Measurements from ENCODE around the gene ADAP1. TPM values are rescaled to one million over a fixed set of nuclear protein-coding genes. Genes with fewer than 3 reads are reported as not detected.

ADAP1 gene
- total RNA-seq, 3 donors from 2014 or later = 7.5 to 15.5 (median 14.0) TPM

GRCh38 chr7:867406-868188, 86.9 kb downstream of the ADAP1 start:
- H3K27ac ChIP-seq = peak overlapping the region; percentile 92 to 95
- peak; percentile 79 to 80 for DNase-seq (ENCODE audit: low spot score in 2 of 2)
- peak overlapping the region in 2 of 3 donors; percentile 9 to 53 for H3K4me3 ChIP-seq
- peaks cover 4 to 10% of the 10 kb centered on the region in 2 donors for H3K4me1 ChIP-seq
- H3K9me3 ChIP-seq = no peaks in the 10 kb centered on the region
- intact Hi-C loops (cut with DNase I; ENCODE audit: low total_unique reads) = no loop called here
- H3K36me3 ChIP-seq = no peaks in the 10 kb centered on the region
- TF ChIP-seq POLR2AphosphoS5 (IDR thresholded peaks at IDR 0.05) = peak in 1 of 3 donors; percentile 12
- TF ChIP-seq POLR2A (IDR thresholded peaks at IDR 0.05) = no peak
- peak in 1 of 3 donors; percentile 24 for TF ChIP-seq CTCF (IDR thresholded peaks at IDR 0.05)
- H3K27me3 ChIP-seq = no peaks in the 10 kb centered on the region

GRCh38 chr7:867001-867405, 87.5 kb downstream of the ADAP1 start:
- DNase-seq (ENCODE audit: low spot score in 2 of 2) = peak; percentile 88 to 90
- H3K36me3 ChIP-seq = no peaks in the 10 kb centered on the region
- peaks cover 4 to 10% of the 10 kb centered on the region in 2 donors for H3K4me1 ChIP-seq
- peak overlapping the region; percentile 92 to 95 for H3K27ac ChIP-seq
- peak overlapping the region in 2 of 3 donors; percentile 9 to 53 for H3K4me3 ChIP-seq
- no peaks in the 10 kb centered on the region for H3K27me3 ChIP-seq
- intact Hi-C loops (cut with DNase I; ENCODE audit: low total_unique reads) = no loop called here
- no peaks in the 10 kb centered on the region for H3K9me3 ChIP-seq
- no peak for TF ChIP-seq POLR2A (IDR thresholded peaks at IDR 0.05)
- TF ChIP-seq POLR2AphosphoS5 (IDR thresholded peaks at IDR 0.05) = peak in 2 of 3 donors; percentile 78 to 89
- no peak for TF ChIP-seq CTCF (IDR thresholded peaks at IDR 0.05)

DNA sequence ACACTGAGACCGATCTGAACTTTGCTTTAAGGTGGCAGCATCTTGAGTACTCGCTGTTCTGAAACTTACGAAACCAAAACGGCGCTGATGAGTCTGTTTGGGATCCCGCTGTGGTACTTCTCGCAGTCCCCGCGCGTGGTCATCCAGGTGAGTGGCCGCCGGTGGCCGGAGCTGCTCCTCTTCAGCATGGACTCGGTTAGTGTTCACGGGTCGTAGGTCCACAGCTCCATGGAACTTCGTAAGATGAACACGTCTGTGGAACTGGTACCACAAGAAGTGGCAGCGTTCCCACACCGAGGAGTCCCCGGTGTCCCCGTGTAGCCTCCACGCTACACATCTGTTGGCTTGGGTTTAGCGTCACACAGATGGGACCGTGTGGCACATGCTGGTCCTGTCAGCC, 88.6 kb downstream of the ADAP1 start:
- Histone ChIP-seq H3K4me1 (peaks cover 4 to 10% of the 10 kb centered on the region in 2 donors), H3K27ac (peak overlapping the region; percentile 92 to 95), H3K36me3 (no peaks in the 10 kb centered on the region), H3K9me3 (no peaks in the 10 kb centered on the region), H3K4me3 (no peak overlapping the region), H3K27me3 (no peaks in the 10 kb centered on the region)
- intact Hi-C loops (cut with DNase I; ENCODE audit: low total_unique reads) = loop anchor here (1.0 kb wide), 1 partner anchor 34 kb away; the partner anchor contains the start of gene SUN1
- DNase-seq (ENCODE audit: low spot score in 2 of 2) = no peak
- TF ChIP-seq POLR2A (IDR thresholded peaks at IDR 0.05) = no peak
- no peak for TF ChIP-seq CTCF (IDR thresholded peaks at IDR 0.05)
- TF ChIP-seq POLR2AphosphoS5 (IDR thresholded peaks at IDR 0.05) = no peak

DNA sequence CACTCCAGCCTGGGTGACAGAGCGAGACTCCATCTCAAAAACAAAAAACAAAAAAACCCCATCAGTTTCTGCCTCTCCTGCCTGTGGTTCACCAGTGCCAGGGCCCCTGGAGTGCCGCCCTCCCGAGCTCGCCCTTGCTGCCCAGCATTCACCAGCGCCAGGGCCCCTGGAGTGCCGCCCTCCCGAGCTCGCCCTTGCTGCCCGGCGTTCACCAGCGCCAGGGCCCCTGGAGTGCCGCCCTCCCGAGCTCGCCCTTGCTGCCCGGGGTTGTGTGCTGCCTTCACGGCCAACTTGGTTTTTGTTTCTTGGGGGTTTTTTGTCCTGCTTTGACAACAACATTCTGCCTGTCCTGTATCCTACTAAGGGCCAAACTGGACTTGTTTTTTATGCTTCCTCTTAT, 91.4 kb downstream of the ADAP1 start:
- Histone ChIP-seq H3K4me1 (peaks cover 2 to 10% of the 10 kb centered on the region in 2 donors), H3K27ac (no peak overlapping the region), H3K9me3 (no peaks in the 10 kb centered on the region), H3K4me3 (no peak overlapping the region), H3K36me3 (no peaks in the 10 kb centered on the region), H3K27me3 (no peaks in the 10 kb centered on the region)
- no peak for TF ChIP-seq POLR2AphosphoS5 (IDR thresholded peaks at IDR 0.05)
- TF ChIP-seq POLR2A (IDR thresholded peaks at IDR 0.05) = no peak
- TF ChIP-seq CTCF (IDR thresholded peaks at IDR 0.05) = no peak
- no peak for DNase-seq (ENCODE audit: low spot score in 2 of 2)
- intact Hi-C loops (cut with DNase I; ENCODE audit: low total_unique reads) = no loop called here

DNA sequence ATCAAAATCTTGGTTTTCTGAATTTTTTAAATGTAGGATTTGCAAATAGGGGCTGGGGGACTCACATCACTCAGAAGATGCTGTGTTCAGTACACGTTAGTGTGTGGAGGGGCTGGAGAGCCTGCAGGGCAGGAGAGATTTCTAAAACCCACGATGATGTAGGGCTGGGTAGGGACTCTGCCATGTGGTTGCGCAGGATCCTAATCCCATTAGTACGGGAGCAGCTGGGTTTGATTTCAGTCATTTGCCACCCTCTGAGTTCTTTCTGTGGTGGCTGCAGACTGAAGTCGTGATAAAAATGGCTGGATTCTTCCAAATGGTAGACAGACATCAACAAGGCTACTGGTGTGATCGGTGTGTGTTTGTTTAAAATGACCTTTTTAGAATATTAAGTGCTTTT, 92.3 kb downstream of the ADAP1 start:
- H3K4me1 ChIP-seq = peaks cover 0 to 6% of the 10 kb centered on the region in 2 donors
- no peaks in the 10 kb centered on the region for H3K9me3 ChIP-seq
- intact Hi-C loops (cut with DNase I; ENCODE audit: low total_unique reads) = no loop called here
- H3K27ac ChIP-seq = no peak overlapping the region
- no peaks in the 10 kb centered on the region for H3K36me3 ChIP-seq
- DNase-seq (ENCODE audit: low spot score in 2 of 2) = no peak
- H3K4me3 ChIP-seq = no peak overlapping the region
- TF ChIP-seq POLR2AphosphoS5 (IDR thresholded peaks at IDR 0.05) = no peak
- no peak for TF ChIP-seq POLR2A (IDR thresholded peaks at IDR 0.05)
- no peak for TF ChIP-seq CTCF (IDR thresholded peaks at IDR 0.05)
- H3K27me3 ChIP-seq = no peaks in the 10 kb centered on the region
